ENCODE results near the gene NSL1.

GRCh38 chr1:212737559-212737958 lies 54.0 kb downstream of the NSL1 start:
- TF ChIP-seq CTCF (IDR thresholded peaks at IDR 0.05), result no peak
- no peak for TF ChIP-seq EZH2phosphoT487 (IDR thresholded peaks at IDR 0.05)
- no peak for TF ChIP-seq EZH2 (IDR thresholded peaks at IDR 0.05)
